CD14-positive monocyte (primary cell): ENCODE measurements around the gene ASCL2. TPM values are rescaled to one million over a fixed set of nuclear protein-coding genes. Genes with fewer than 3 reads are reported as not detected.

ENCODE experiments used
- DNase-seq, 3 donors: peaks; one replicate each; pipeline ENCODE4 v3.0.0-alpha.2; 2011 to 2022
- H2AFZ ChIP-seq: 2 replicates; pipeline ENCODE4 v1.6.0; 2012; ENCODE audit warnings: mild to moderate bottlenecking, low read depth, low read length, inconsistent platforms; ENCODE audit not compliant: insufficient read depth, poor library complexity, severe bottlenecking
- H3K27ac ChIP-seq, 2 donors: 1 replicate in 1 of 2; 2 replicates in 1 of 2; pipeline ENCODE4 v1.5.1; 2012 to 2013; ENCODE audit warnings: low read length in 2 of 2, control low read depth in 1 of 2, inconsistent platforms in 1 of 2, low read depth in 1 of 2, mild to moderate bottlenecking in 1 of 2
- H3K27me3 ChIP-seq, 2 donors: one replicate each; pipeline versions ENCODE4 v1.6.0 to v1.6.1; 2011 to 2013; ENCODE audit warnings: low read length in 2 of 2; ENCODE audit not compliant: control insufficient read depth in 2 of 2, insufficient read depth in 2 of 2
- H3K36me3 ChIP-seq, 2 donors: replicated peaks in 1 of 2; 1 replicate in 1 of 2; 2 replicates in 1 of 2; pipeline versions ENCODE4 v1.5.1 to v1.6.1; 2012 to 2013; ENCODE audit warnings: low read length in 2 of 2, control low read depth in 1 of 2, inconsistent platforms in 1 of 2, mild to moderate bottlenecking in 1 of 2; ENCODE audit not compliant: insufficient read depth in 2 of 2, control insufficient read depth in 1 of 2
- H3K4me1 ChIP-seq, 2 donors: 1 replicate in 1 of 2; 2 replicates in 1 of 2; pipeline versions ENCODE4 v1.5.1 to v1.6.1; 2012 to 2013; ENCODE audit warnings: low read length in 2 of 2, control low read depth in 1 of 2, inconsistent platforms in 1 of 2, mild to moderate bottlenecking in 1 of 2, moderate library complexity in 1 of 2; ENCODE audit not compliant: insufficient read depth in 2 of 2, control insufficient read depth in 1 of 2
- H3K4me2 ChIP-seq: replicated peaks from 2 replicates; pipeline ENCODE3; 2012; ENCODE audit warnings: low read length, moderate library complexity, mild to moderate bottlenecking; ENCODE audit not compliant: poor library complexity, severe bottlenecking; ENCODE audit errors: extremely low read depth
- H3K4me3 ChIP-seq, 3 experiments: fragments of 200-600 bp in 1 of 3; sonication (generic) in 1 of 3; replicated peaks in 1 of 3; 1 replicate in 2 of 3; 2 replicates in 1 of 3; pipeline ENCODE4 v1.5.1; 2011 to 2013; ENCODE audit warnings: low read length in 3 of 3, mild to moderate bottlenecking in 3 of 3, control low read depth in 2 of 3, low read depth in 2 of 3, inconsistent platforms in 1 of 3, moderate library complexity in 1 of 3
- H3K79me2 ChIP-seq: 2 replicates; pipeline ENCODE4 v1.6.0; 2012; ENCODE audit warnings: mild to moderate bottlenecking, control low read depth, inconsistent platforms, low read length, moderate library complexity; ENCODE audit not compliant: insufficient read depth
- H3K9ac ChIP-seq: 2 replicates; pipeline ENCODE4 v1.6.0; 2017; ENCODE audit warnings: low read length, mild to moderate bottlenecking; ENCODE audit not compliant: insufficient read depth, poor library complexity, severe bottlenecking
- H3K9me3 ChIP-seq, 2 donors: replicated peaks in 1 of 2; 1 replicate in 1 of 2; 2 replicates in 1 of 2; pipeline versions ENCODE4 v1.5.1 to v1.6.1; 2012 to 2013; ENCODE audit warnings: low read length in 2 of 2, control low read depth in 1 of 2; ENCODE audit not compliant: control insufficient read depth in 1 of 2, insufficient read depth in 1 of 2
- H4K20me1 ChIP-seq: 2 replicates; pipeline ENCODE4 v1.6.0; 2012; ENCODE audit warnings: mild to moderate bottlenecking, low read length, control low read depth, moderate library complexity; ENCODE audit not compliant: insufficient read depth
- H3K27ac Mint-ChIP-seq, 7 donors: one replicate each; pipeline ENCODE4 v1.8.0; 2020; ENCODE audit warnings: mild to moderate bottlenecking in 7 of 7, mixed read lengths in 7 of 7, moderate library complexity in 6 of 7, inconsistent platforms in 2 of 7
- H3K27me3 Mint-ChIP-seq, 3 donors: one replicate each; pipeline ENCODE4 v1.8.0; 2021 to 2022; ENCODE audit warnings: low read depth in 3 of 3, mild to moderate bottlenecking in 3 of 3, mixed read lengths in 3 of 3, moderate library complexity in 3 of 3, inconsistent platforms in 1 of 3
- H3K36me3 Mint-ChIP-seq, 2 donors: one replicate each; pipeline ENCODE4 v1.8.0; 2020; ENCODE audit warnings: mixed read lengths in 2 of 2, inconsistent platforms in 1 of 2, mild to moderate bottlenecking in 1 of 2
- H3K4me1 Mint-ChIP-seq: one replicate; pipeline ENCODE4 v1.8.0; 2020; ENCODE audit warnings: mild to moderate bottlenecking, mixed read lengths
- H3K4me3 Mint-ChIP-seq, 2 donors: one replicate each; pipeline ENCODE4 v1.8.0; 2020; ENCODE audit warnings: mild to moderate bottlenecking in 2 of 2, mixed read lengths in 2 of 2, moderate library complexity in 1 of 2
- H3K9me3 Mint-ChIP-seq, 7 donors: one replicate each; pipeline ENCODE4 v1.8.0; 2020 to 2022; ENCODE audit warnings: mixed read lengths in 7 of 7, mild to moderate bottlenecking in 6 of 7, moderate library complexity in 6 of 7, inconsistent platforms in 2 of 7
- CTCF ChIP-seq: fragments of 200-600 bp; IDR thresholded peaks from one replicate; pipeline ENCODE4 v1.8.0; 2022; ENCODE audit warnings: antibody characterized with exemption, mild to moderate bottlenecking
- WGBS: methylation state at CpG from one replicate; pipeline ENCODE4 v1.1.5; 2013; ENCODE audit warnings: missing lambda C conversion rate; ENCODE audit not compliant: insufficient coverage; 5-methylcytosine and 5-hydroxymethylcytosine counted together
- intact Hi-C, 2 donors: fragments of 100-400 bp; cut with micrococcal nuclease; formaldehyde crosslinking; loops; one replicate each; pipeline versions ENCODE4 v1.15.0 to v1.15.1; 2023
- polyA plus RNA-seq, 3 donors: library from polyadenylated mRNA; depleted of rRNA in 1 of 3; unstranded in 2 of 3; stranded (reverse) in 1 of 3; fragments of 300-500 nt in 2 of 3; fragments of >200 nt in 1 of 3; fragmentation: Illumina TruSeq in 2 of 3; gene quantifications; 1 replicate in 2 of 3; 2 replicates in 1 of 3; pipeline ENCODE4 v1.2.3, GENCODE V29; 2012 to 2021

Gene ASCL2
- polyA plus RNA-seq, 3 donors: 5.7 to 11.4 (median 8.3) TPM

GRCh38 chr11:2233693-2234455 lies 36.5 kb downstream of the ASCL2 start:
- Mint-ChIP-seq H3K4me3 (no peak overlapping the region), H3K27me3 (peaks cover 4 to 15% (median 14%) of the 10 kb centered on the region in 3 donors), H3K27ac (no peak overlapping the region), H3K36me3 (no peaks in the 10 kb centered on the region), H3K4me1 (no peaks in the 10 kb centered on the region), H3K9me3 (peaks cover 14 to 22% (median 18%) of the 10 kb centered on the region in 7 donors)
- H3K9me3 ChIP-seq: peaks cover 7 to 17% of the 10 kb centered on the region in 2 donors
- H3K9ac ChIP-seq: no peak overlapping the region
- H2AFZ ChIP-seq: no peak overlapping the region
- H3K4me2 ChIP-seq: no peak overlapping the region
- H3K4me1 ChIP-seq: no peaks in the 10 kb centered on the region
- no peak overlapping the region for H3K27ac ChIP-seq
- no peaks in the 10 kb centered on the region for H4K20me1 ChIP-seq
- WGBS: 91% methylated on average over 4 of the region's 10 CpGs
- peaks cover 0 to 2% of the 10 kb centered on the region in 2 donors for H3K27me3 ChIP-seq
- H3K36me3 ChIP-seq: no peaks in the 10 kb centered on the region
- intact Hi-C loops: no loop called here
- DNase-seq: no peak
- H3K4me3 ChIP-seq: no peak overlapping the region
- H3K79me2 ChIP-seq: no peaks in the 10 kb centered on the region
- no peak for TF ChIP-seq CTCF

GRCh38 chr11:2229713-2230297 lies 40.6 kb downstream of the ASCL2 start:
- no peak overlapping the region for H3K4me3 ChIP-seq
- TF ChIP-seq CTCF: no peak
- Mint-ChIP-seq H3K36me3 (no peaks in the 10 kb centered on the region), H3K4me3 (no peak overlapping the region), H3K9me3 (peaks cover 18 to 31% (median 26%) of the 10 kb centered on the region in 7 donors), H3K27ac (no peak overlapping the region), H3K4me1 (no peaks in the 10 kb centered on the region), H3K27me3 (peaks cover 7 to 19% (median 13%) of the 10 kb centered on the region in 3 donors)
- WGBS: no CpG with 5 or more reads among the region's 2 CpGs
- peaks cover 12 to 22% of the 10 kb centered on the region in 2 donors for H3K9me3 ChIP-seq
- H3K27ac ChIP-seq: no peak overlapping the region
- H3K4me2 ChIP-seq: no peak overlapping the region
- no peak for DNase-seq
- H3K27me3 ChIP-seq: peaks cover 0 to 5% of the 10 kb centered on the region in 2 donors
- H4K20me1 ChIP-seq: no peaks in the 10 kb centered on the region
- H3K4me1 ChIP-seq: no peaks in the 10 kb centered on the region
- no peak overlapping the region for H3K9ac ChIP-seq
- no peaks in the 10 kb centered on the region for H3K36me3 ChIP-seq
- no peak overlapping the region for H2AFZ ChIP-seq
- no peaks in the 10 kb centered on the region for H3K79me2 ChIP-seq
- intact Hi-C loops: no loop called here
